Measurements from ENCODE around the gene HSPA12B. TPM values are rescaled to one million over a fixed set of nuclear protein-coding genes. Genes with fewer than 3 reads are reported as not detected.

The HSPA12B gene
- total and polyA plus RNA-seq, 2 of the 13 experiments (the other 11 are each of a cell fraction or from before 2014, with no cell fraction given) = 0.01 TPM; not detected in 1

DNA sequence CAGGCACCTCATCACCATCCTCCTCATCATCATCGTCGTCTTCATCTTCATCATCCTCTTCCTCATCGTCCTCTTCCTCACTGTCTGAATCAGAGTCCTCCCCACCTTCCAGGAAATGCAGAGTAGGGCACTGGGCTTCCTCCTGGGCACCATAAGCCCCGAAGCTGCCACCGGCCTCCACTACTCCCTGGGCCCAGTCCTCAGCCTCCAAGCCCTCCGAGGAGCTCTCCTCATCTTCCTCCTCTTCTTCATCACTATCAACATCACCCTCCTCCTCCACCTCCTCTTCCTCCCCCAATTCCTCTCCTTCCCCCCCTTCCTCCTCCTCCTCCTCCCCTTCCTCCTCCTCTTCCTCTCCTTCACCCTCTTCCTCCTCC, 52.4 kb downstream of the HSPA12B start (continued):
- TF ChIP-seq, protein P1, sequence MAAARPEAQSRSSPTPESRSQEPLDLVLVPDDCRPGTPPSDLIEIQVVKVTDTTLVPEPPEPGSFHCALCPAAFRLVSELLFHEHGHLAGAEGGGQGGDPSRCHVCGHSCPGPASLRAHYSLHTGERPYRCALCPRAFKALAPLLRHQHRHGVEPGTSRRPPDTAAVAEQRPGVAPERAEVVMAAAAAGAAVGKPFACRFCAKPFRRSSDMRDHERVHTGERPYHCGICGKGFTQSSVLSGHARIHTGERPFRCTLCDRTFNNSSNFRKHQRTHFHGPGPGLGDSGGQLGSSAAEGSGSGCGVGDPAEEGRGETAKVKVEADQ (CRISPR knock-in tag; IDR thresholded peaks at IDR 0.05; ENCODE audit: borderline replicate concordance) = no peak
- TF ChIP-seq ZBTB38 (CRISPR knock-in tag; IDR thresholded peaks at IDR 0.05) (no peak), FOXO1 (CRISPR knock-in tag; IDR thresholded peaks at IDR 0.05) (no peak), HNRNPH1 (optimal IDR thresholded peaks at IDR 0.05; ENCODE audit: low read depth, low read length) (peak; percentile 48), ZNF251 (CRISPR knock-in tag; IDR thresholded peaks at IDR 0.05) (no peak)
- TF ChIP-seq, protein P2, sequence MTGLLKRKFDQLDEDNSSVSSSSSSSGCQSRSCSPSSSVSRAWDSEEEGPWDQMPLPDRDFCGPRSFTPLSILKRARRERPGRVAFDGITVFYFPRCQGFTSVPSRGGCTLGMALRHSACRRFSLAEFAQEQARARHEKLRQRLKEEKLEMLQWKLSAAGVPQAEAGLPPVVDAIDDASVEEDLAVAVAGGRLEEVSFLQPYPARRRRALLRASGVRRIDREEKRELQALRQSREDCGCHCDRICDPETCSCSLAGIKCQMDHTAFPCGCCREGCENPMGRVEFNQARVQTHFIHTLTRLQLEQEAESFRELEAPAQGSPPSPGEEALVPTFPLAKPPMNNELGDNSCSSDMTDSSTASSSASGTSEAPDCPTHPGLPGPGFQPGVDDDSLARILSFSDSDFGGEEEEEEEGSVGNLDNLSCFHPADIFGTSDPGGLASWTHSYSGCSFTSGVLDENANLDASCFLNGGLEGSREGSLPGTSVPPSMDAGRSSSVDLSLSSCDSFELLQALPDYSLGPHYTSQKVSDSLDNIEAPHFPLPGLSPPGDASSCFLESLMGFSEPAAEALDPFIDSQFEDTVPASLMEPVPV (CRISPR knock-in tag; IDR thresholded peaks at IDR 0.05) = no peak

DNA sequence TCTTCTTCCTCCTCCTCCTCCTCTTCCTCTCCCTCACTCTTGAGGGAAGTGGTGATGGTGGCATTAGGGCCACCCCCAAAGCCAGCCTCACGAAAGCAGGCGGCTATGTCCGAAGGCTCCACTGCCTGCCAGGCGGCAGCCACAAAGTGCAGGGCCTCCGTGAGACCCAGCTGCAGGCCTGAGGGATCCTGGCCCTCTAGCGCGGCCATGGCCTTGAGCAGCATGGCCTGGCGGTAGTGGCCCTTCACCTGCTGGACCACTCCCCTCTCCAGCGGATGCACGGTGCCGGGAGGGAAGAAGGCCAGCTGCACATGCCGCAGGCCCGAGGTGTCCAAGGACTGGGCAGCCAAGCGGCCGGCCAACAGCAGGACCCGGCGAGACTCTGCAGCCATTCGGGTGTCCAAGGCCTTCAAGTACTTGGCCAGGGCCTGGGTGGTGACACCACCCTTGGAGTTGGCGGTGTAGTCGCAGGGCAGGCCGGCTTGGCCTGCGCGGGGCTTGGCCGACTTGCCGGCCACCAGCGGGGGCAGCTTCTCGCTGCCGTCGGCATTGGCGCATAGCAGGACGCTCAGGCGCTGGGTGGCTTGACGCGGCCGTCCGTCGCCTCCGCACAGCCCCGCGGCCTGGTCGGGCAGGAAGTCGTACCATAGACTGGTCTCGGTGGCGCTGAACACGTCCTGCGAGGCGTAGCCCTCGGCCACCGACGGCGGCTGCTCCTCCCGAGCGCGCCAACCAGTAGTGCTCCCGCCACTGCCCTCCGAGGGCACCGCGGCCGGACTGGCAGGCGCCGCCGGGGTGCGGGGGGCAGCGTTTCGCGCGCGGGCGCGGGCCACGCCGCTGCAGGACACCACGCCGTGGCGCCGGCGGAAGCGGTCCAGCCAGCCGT, 53.0 kb downstream of the HSPA12B start:
- no peak for FAIRE-seq
- POLR2A ChIA-PET = interaction anchor here (0.6 to 10.4 kb wide), 11 partner anchors 10 to 298 kb away, joined by 3 to 134 read pairs (median 5); partner anchors contain the start of genes ADISSP, AP5S1 and CDC25B
- H3K4me1 ChIP-seq (ENCODE audit: insufficient read depth, low read length) = peaks cover 88% of the 10 kb centered on the region
- H3K4me2 ChIP-seq (ENCODE audit: low read depth, low read length) = peak overlapping the region; percentile 94
- ATAC-seq = peak; percentile 1; the same call in 2 of the 3 replicates
- peak overlapping the region; percentile 52 to 82 (median 82); a peak in 5 of 6 replicates for H3K4me3 ChIP-seq (replicated peaks in 1 of 3; ENCODE audit: insufficient read depth in 1 of 3, low read depth in 2 of 3, low read length in 3 of 3)
- peak overlapping the region; percentile 82 for H3K9ac ChIP-seq (ENCODE audit: insufficient read depth, low read depth, low read length)
- no peak overlapping the region for H2AFZ ChIP-seq (ENCODE audit: low read length)
- in situ Hi-C loops (cut with HindIII; ENCODE audit: extremely low pct_ligation_motif_present, low pct_unique_long_range_greater_than_20kb) (loop anchor here (5.0 kb wide), 1 partner anchor 62 kb away; the partner anchor contains the start of gene MAVS), intact Hi-C loops (cut with micrococcal nuclease; ENCODE audit: unreplicated experiment) (loop anchor here (2.0 kb wide), 1 partner anchor 61 kb away; the partner anchor contains the start of gene MAVS)
- H3K79me2 ChIP-seq (ENCODE audit: insufficient read depth, low read length) = peaks cover 9% of the 10 kb centered on the region
- peaks cover 0 to 18% of the 10 kb centered on the region in 2 experiments; a peak in 3 of 5 replicates for H3K27me3 ChIP-seq (ENCODE audit: control insufficient read depth in 1 of 2, insufficient read depth in 2 of 2, low read length in 2 of 2)
- H4K20me1 ChIP-seq (ENCODE audit: insufficient read depth, low read length) = peaks cover 5% of the 10 kb centered on the region; the same call in 1 of the 2 replicates
- no peaks in the 10 kb centered on the region for H3K9me3 ChIP-seq (ENCODE audit: low read length)
- no peak for DNase-seq (ENCODE audit: low spot score)
- no peaks in the 10 kb centered on the region for H3K36me3 ChIP-seq (replicated peaks in 1 of 2; ENCODE audit: control insufficient read depth in 1 of 2, insufficient read depth in 2 of 2, low read length in 2 of 2)
- 94% methylated on average over 64 of the region's 79 CpGs for WGBS (ENCODE audit: low lambda C conversion rate)
- CTCF ChIA-PET (ENCODE audit: low intra/inter-chr PET ratio, low total read pairs) = interaction anchor here (2.1 to 4.6 kb wide), 3 partner anchors 33 to 300 kb away, joined by 7 to 119 read pairs (median 49); partner anchors contain the start of gene AP5S1
- H3K27ac ChIP-seq (ENCODE audit: extremely low read length, insufficient read depth, low read length) = no peak overlapping the region
- no TSS peak for BruUV-seq (replicated peaks)
- TF ChIP-seq, protein P3, sequence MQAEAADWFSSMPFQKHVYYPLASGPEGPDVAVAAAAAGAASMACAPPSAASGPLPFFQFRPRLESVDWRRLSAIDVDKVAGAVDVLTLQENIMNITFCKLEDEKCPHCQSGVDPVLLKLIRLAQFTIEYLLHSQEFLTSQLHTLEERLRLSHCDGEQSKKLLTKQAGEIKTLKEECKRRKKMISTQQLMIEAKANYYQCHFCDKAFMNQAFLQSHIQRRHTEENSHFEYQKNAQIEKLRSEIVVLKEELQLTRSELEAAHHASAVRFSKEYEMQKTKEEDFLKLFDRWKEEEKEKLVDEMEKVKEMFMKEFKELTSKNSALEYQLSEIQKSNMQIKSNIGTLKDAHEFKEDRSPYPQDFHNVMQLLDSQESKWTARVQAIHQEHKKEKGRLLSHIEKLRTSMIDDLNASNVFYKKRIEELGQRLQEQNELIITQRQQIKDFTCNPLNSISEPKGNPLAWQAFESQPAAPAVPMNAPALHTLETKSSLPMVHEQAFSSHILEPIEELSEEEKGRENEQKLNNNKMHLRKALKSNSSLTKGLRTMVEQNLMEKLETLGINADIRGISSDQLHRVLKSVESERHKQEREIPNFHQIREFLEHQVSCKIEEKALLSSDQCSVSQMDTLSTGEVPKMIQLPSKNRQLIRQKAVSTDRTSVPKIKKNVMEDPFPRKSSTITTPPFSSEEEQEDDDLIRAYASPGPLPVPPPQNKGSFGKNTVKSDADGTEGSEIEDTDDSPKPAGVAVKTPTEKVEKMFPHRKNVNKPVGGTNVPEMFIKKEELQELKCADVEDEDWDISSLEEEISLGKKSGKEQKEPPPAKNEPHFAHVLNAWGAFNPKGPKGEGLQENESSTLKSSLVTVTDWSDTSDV (CRISPR knock-in tag; IDR thresholded peaks at IDR 0.05) = no peak
- 0 out of 2 replicates have a peak, but pooled peaks have one; percentile 51 for TF ChIP-seq ZNF563 (CRISPR knock-in tag; IDR thresholded peaks at IDR 0.05)
- TF ChIP-seq PCBP2 (optimal IDR thresholded peaks at IDR 0.05; ENCODE audit: low read depth, low read length, poor library complexity, severe bottlenecking) = peak; percentile 59
- TF ChIP-seq ZNF768 (CRISPR knock-in tag; IDR thresholded peaks at IDR 0.05) = peak; percentile 63; the same call in 1 of the 2 replicates
- 0 out of 2 replicates have a peak, but pooled peaks have one; percentile 45 for TF ChIP-seq ZNF431 (CRISPR knock-in tag; IDR thresholded peaks at IDR 0.05; ENCODE audit: borderline replicate concordance, low read depth)
- peak; percentile 41; the same call in 1 of the 2 replicates for TF ChIP-seq RXRA (CRISPR knock-in tag; IDR thresholded peaks at IDR 0.05)
- TF ChIP-seq PTBP1 (IDR thresholded peaks at IDR 0.05; ENCODE audit: low read depth, low read length, poor library complexity, severe bottlenecking) = peak; percentile 55
- TF ChIP-seq HIVEP1 (CRISPR knock-in tag; IDR thresholded peaks at IDR 0.05) = peak; percentile 63
- 0 out of 2 replicates have a peak, but pooled peaks have one; percentile 11 for TF ChIP-seq TBX2 (CRISPR knock-in tag; IDR thresholded peaks at IDR 0.05; ENCODE audit: borderline replicate concordance)

All from HepG2 (cell line).